GM12801 (cell line): ENCODE measurements around the gene PARD6B.

Experiments used
- CTCF ChIP-seq: IDR thresholded peaks from one replicate; pipeline ENCODE4 v1.5.1; 2011; ENCODE audit warnings: control low read depth; ENCODE audit not compliant: insufficient read length; ENCODE audit errors: extremely low read depth

The PARD6B gene

GRCh38 chr20:50799890-50800550 lies 68.6 kb downstream of the PARD6B start:
- TF ChIP-seq CTCF, result no peak

- TF ChIP-seq CTCF, result no peak
These were observed 70.4 kb downstream of the PARD6B start for GRCh38 chr20:50801747-50802125.

- TF ChIP-seq CTCF, result no peak
These were observed 70.9 kb downstream of the PARD6B start for GRCh38 chr20:50802289-50802688.

GRCh38 chr20:50804437-50805348 lies 73.3 kb downstream of the PARD6B start:
- no peak for TF ChIP-seq CTCF

- TF ChIP-seq CTCF, result no peak
These were observed 73.9 kb downstream of the PARD6B start for GRCh38 chr20:50805349-50805684.

- no peak for TF ChIP-seq CTCF
These were observed 74.9 kb downstream of the PARD6B start for GRCh38 chr20:50806126-50806768.
